ENCODE data around the gene OR52B6. TPM values are rescaled to one million over a fixed set of nuclear protein-coding genes. Genes with fewer than 3 reads are reported as not detected.
A peak's percentile ranks its signal among the peaks of the same experiment; 100 is the strongest.

OR52B6 gene
- total RNA-seq, 4 donors from 2014 or later, result not detected

DNA sequence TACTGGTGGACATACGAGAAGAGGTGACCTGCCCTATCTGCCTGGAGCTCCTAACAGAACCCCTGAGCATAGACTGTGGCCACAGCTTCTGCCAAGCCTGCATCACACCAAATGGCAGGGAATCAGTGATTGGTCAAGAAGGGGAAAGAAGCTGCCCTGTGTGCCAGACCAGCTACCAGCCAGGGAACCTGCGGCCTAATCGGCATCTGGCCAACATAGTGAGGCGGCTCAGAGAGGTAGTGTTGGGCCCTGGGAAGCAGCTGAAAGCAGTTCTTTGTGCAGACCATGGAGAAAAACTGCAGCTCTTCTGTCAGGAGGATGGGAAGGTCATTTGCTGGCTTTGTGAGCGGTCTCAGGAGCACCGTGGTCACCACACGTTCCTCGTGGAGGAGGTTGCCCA, 22.6 kb downstream of the OR52B6 start:
- WGBS, 2 donors, result 93 to 94% methylated on average over 8 of the region's 8 CpGs
- TF ChIP-seq CTCF (IDR thresholded peaks at IDR 0.05), result no peak
- no peak for TF ChIP-seq POLR2A (IDR thresholded peaks at IDR 0.05)

DNA sequence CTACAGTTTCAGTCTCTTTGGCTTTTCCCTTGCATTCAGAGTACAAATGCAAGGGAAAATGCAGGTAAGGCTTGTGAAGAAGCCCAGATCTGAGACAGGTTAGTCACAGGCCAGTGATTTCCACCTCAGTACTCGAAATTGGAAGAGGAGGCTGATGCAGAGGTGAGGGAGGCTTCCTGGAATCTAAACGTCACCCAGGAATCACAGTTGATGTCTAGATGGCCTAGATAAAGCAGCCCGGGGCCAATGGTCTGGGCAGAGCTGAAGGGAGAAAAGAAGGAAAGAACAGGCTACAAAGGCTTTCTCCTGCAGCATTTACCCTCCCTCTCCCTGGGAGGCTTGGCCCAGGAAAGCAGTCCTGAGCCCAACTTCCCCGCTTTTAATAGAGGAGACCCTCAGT, 24.2 kb downstream of the OR52B6 start:
- TF ChIP-seq CTCF (IDR thresholded peaks at IDR 0.05), result no peak
- no peak for TF ChIP-seq POLR2A (IDR thresholded peaks at IDR 0.05)
- intact Hi-C loops (cut with DNase I; ENCODE audit: low total_unique reads), result no loop called here
- WGBS, 2 donors, result 67 to 83% methylated on average over 4 of the region's 4 CpGs
- no peak overlapping the region for H3K4me3 ChIP-seq (ENCODE audit: low read depth, poor library complexity, severe bottlenecking)
- DNase-seq (ENCODE audit: low spot score in 2 of 2), result peak in 1 of 2 donors; percentile 56

More for the DNA sequence above, 22.6 kb downstream of the OR52B6 start:
- H3K4me3 ChIP-seq (ENCODE audit: low read depth, poor library complexity, severe bottlenecking), result no peak overlapping the region
- intact Hi-C loops (cut with DNase I; ENCODE audit: low total_unique reads), result no loop called here
- peak in 1 of 2 donors; percentile 58 for DNase-seq (ENCODE audit: low spot score in 2 of 2)

DNA sequence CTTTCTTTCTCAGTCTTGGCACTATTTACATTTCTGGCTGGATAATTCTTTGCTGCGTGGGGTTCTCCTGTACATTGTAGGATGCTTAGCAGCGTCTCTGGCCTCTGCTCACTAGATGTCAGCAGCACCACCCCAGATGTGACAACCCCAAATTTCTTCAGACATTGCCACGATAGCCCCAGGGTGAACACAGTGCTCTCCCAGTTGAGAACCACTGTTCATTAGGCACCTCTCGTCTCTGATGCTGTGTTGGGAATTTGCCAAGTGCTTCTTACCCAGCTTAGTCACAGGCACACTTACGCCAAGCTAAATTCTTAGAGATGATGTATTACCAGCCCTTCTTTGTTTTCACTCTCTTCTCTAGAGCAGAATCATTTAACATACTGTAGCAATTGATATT, 25.2 kb downstream of the OR52B6 start:
- peak in 1 of 2 donors; percentile 28 for DNase-seq (ENCODE audit: low spot score in 2 of 2)
- WGBS, 2 donors, result 47 to 65% methylated on average over 5 of the region's 5 CpGs
- intact Hi-C loops (cut with DNase I; ENCODE audit: low total_unique reads), result no loop called here
- H3K4me3 ChIP-seq (ENCODE audit: low read depth, poor library complexity, severe bottlenecking), result no peak overlapping the region
- TF ChIP-seq CTCF (IDR thresholded peaks at IDR 0.05) (no peak), POLR2A (IDR thresholded peaks at IDR 0.05) (no peak)

DNA sequence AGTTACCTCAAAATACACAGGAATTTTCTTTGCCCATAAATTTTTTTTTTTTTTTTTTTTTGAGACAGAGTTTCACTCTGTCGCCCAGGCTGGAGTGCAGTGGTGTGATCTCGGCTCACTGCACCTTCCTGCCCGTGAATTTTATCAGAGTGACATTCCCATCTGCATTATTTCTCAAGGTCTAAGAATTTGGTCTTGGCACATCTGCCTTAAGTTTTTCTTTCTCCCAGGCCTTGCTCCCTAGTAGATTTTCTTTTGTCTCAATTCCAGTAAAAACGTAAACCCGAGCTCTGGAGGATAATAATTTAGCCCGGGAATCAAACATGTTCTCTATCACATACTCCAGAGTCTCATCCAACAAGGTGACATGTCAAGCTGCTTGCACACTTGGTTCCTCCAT, 28.1 kb downstream of the OR52B6 start:
- DNase-seq (ENCODE audit: low spot score in 2 of 2), result no peak
- intact Hi-C loops (cut with DNase I; ENCODE audit: low total_unique reads), result no loop called here
- TF ChIP-seq POLR2A (IDR thresholded peaks at IDR 0.05), result no peak
- TF ChIP-seq CTCF (IDR thresholded peaks at IDR 0.05), result no peak
- H3K4me3 ChIP-seq (ENCODE audit: low read depth, poor library complexity, severe bottlenecking), result no peak overlapping the region
- WGBS, 2 donors, result 84 to 89% methylated on average over 6 of the region's 6 CpGs

DNA sequence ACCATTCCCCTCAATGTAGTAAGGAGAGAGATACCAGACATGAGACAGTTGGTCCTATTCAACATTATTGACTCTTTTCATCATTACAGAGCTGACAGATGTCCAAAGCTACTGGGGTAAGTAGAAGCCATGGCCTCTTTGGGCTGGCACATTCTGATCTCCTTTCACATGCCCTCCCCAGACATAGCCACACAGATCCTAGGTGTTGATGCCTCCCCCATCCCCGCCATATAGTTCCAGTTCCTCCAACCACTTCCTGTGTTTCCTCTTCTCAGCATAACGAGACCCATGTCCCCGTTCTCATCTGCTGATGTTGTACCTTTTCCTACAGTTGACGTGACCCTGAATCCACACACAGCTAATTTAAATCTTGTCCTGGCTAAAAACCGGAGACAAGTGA, 29.8 kb downstream of the OR52B6 start:
- no peak for TF ChIP-seq POLR2A (IDR thresholded peaks at IDR 0.05)
- TF ChIP-seq CTCF (IDR thresholded peaks at IDR 0.05), result no peak
- intact Hi-C loops (cut with DNase I; ENCODE audit: low total_unique reads), result no loop called here
- no peak overlapping the region for H3K4me3 ChIP-seq (ENCODE audit: low read depth, poor library complexity, severe bottlenecking)
- 81 to 88% methylated on average over 5 of the region's 5 CpGs for WGBS, 2 donors
- peak in 1 of 2 donors; percentile 54 for DNase-seq (ENCODE audit: low spot score in 2 of 2)

- no peak for TF ChIP-seq CTCF (IDR thresholded peaks at IDR 0.05)
- TF ChIP-seq POLR2A (IDR thresholded peaks at IDR 0.05), result no peak
- WGBS, 2 donors, result 94 to 97% methylated on average over 11 of the region's 11 CpGs
- H3K4me3 ChIP-seq (ENCODE audit: low read depth, poor library complexity, severe bottlenecking), result no peak overlapping the region
- DNase-seq (ENCODE audit: low spot score in 2 of 2), result no peak
- intact Hi-C loops (cut with DNase I; ENCODE audit: low total_unique reads), result no loop called here
These were observed 30.9 kb downstream of the OR52B6 start for GRCh38 chr11:5611627-5612026.
